Kidney (tissue), 14 donors: ENCODE results near the gene IRF2BP2. TPM values are rescaled to one million over a fixed set of nuclear protein-coding genes. Genes with fewer than 3 reads are reported as not detected.

Source experiments
- DNase-seq, 5 donors: peaks; one replicate each; pipeline ENCODE4 v3.0.0-alpha.2; 2013 to 2020
- FAIRE-seq: peaks from 2 replicates; lab custom pipeline; 2012; peaks lifted over from hg19 to GRCh38; lab: Jason Lieb, UNC
- H3K27ac ChIP-seq, 2 donors: one replicate each; pipeline ENCODE4 v1.7.0; 2013; ENCODE audit warnings: low read depth in 2 of 2, low read length in 2 of 2, inconsistent platforms in 1 of 2
- H3K27me3 ChIP-seq: one replicate; pipeline ENCODE4 v1.7.1; 2013; ENCODE audit warnings: low read length, inconsistent platforms; ENCODE audit not compliant: control insufficient read depth, insufficient read depth
- H3K36me3 ChIP-seq, 3 donors: one replicate each; pipeline versions ENCODE4 v1.7.0 to v1.7.1; 2013; ENCODE audit warnings: low read length in 3 of 3, control low read depth in 1 of 3, inconsistent platforms in 1 of 3; ENCODE audit not compliant: insufficient read depth in 3 of 3, control insufficient read depth in 2 of 3
- H3K4me1 ChIP-seq, 3 donors: one replicate each; pipeline versions ENCODE4 v1.7.0 to v1.7.1; 2013; ENCODE audit warnings: low read length in 3 of 3, inconsistent platforms in 1 of 3, low read depth in 1 of 3; ENCODE audit not compliant: control insufficient read depth in 2 of 3, insufficient read depth in 2 of 3
- H3K4me3 ChIP-seq, 3 donors: one replicate each; pipeline versions ENCODE4 v1.7.0 to v1.8.1; 2013; ENCODE audit warnings: low read length in 3 of 3, control low read depth in 1 of 3, inconsistent platforms in 1 of 3
- H3K9ac ChIP-seq, 3 donors: one replicate each; pipeline versions ENCODE4 v1.7.0 to v1.7.1; 2013; ENCODE audit warnings: low read length in 3 of 3, control low read depth in 1 of 3, inconsistent platforms in 1 of 3
- H3K9me3 ChIP-seq, 3 donors: one replicate each; pipeline versions ENCODE4 v1.7.0 to v1.7.1; 2013; ENCODE audit warnings: low read length in 3 of 3, control low read depth in 1 of 3, inconsistent platforms in 1 of 3; ENCODE audit not compliant: control insufficient read depth in 2 of 3, insufficient read depth in 1 of 3
- intact Hi-C: fragments of 100-400 bp; cut with DNase I; formaldehyde crosslinking; loops from one replicate; pipeline ENCODE4 v1.11.1; 2022
- polyA plus RNA-seq: library from polyadenylated mRNA; stranded (reverse); fragments of 350-450 nt; fragmentation: Illumina TruSeq; extraction: RNeasy Lipid Tissue Mini Kit (QIAGEN cat#74804); gene quantifications from one replicate; pipeline ENCODE4 v1.2.3, GENCODE V29; 2014; ENCODE audit warnings: low read depth, low replicate concordance; ENCODE audit not compliant: insufficient read depth
- total RNA-seq: library from RNA; stranded (reverse); fragmentation: NEBNext Ultra II Directional; extraction: Animal tissue kit (Norgen Biotek cat#: 25700); gene quantifications from one replicate; pipeline ENCODE4 v1.2.1, GENCODE V29; 2021
- TF ChIP-seq, protein P1 (sequence below): IDR thresholded peaks from 3 replicates; pipeline ENCODE4 v1.5.1; 2012; ENCODE audit warnings: mild to moderate bottlenecking, moderate library complexity, borderline replicate concordance; ENCODE audit not compliant: insufficient read depth; ENCODE audit errors: extremely low read depth
- donor health status: control.
- donor health status: control.
- donor health status: control.
- donor health status: control.
- donor health status: control.
- donor health status: DM: yes; HTN: yes; CAD: no.
- donor health status: Normal renal cell carcinoma (clear cell type).

Gene IRF2BP2
- total and polyA plus RNA-seq, 2 donors from 2014 or later: 53.8 to 130 TPM

DNA sequence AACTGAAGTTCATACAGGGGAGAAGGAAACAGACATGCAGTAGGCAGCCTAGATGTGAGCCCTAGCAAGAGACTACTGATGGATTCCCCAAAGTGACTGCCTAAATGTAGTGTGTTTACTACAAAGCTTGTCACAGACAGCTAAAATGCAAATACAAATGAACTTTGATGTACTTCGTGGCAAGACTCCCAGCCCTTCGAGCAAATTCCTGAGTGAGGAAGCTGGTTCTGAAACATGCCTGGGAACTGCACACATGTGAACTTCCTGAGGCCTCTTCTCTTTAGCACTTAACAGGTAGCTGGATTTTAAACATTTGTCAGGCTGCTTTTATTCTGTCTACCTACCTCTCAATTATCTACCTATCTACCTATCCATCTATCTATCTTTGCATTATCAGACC lies 6.7 kb upstream of the IRF2BP2 start:
- Histone ChIP-seq H3K36me3 (no peaks in the 10 kb centered on the region), H3K4me1 (peaks cover 34 to 64% (median 46%) of the 10 kb centered on the region in 3 donors), H3K9me3 (no peaks in the 10 kb centered on the region), H3K27ac (peak overlapping the region; percentile 5 to 11), H3K27me3 (no peaks in the 10 kb centered on the region), H3K4me3 (no peak overlapping the region), H3K9ac (no peak overlapping the region)
- DNase-seq: peak in 1 of 5 donors; percentile 67
- TF ChIP-seq, protein P1, sequence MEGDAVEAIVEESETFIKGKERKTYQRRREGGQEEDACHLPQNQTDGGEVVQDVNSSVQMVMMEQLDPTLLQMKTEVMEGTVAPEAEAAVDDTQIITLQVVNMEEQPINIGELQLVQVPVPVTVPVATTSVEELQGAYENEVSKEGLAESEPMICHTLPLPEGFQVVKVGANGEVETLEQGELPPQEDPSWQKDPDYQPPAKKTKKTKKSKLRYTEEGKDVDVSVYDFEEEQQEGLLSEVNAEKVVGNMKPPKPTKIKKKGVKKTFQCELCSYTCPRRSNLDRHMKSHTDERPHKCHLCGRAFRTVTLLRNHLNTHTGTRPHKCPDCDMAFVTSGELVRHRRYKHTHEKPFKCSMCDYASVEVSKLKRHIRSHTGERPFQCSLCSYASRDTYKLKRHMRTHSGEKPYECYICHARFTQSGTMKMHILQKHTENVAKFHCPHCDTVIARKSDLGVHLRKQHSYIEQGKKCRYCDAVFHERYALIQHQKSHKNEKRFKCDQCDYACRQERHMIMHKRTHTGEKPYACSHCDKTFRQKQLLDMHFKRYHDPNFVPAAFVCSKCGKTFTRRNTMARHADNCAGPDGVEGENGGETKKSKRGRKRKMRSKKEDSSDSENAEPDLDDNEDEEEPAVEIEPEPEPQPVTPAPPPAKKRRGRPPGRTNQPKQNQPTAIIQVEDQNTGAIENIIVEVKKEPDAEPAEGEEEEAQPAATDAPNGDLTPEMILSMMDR: no peak
- FAIRE-seq: no peak
- intact Hi-C loops: loop anchor here (10.0 kb wide), 3 partner anchors 108 to 368 kb away; no protein-coding TSS in a partner anchor

DNA sequence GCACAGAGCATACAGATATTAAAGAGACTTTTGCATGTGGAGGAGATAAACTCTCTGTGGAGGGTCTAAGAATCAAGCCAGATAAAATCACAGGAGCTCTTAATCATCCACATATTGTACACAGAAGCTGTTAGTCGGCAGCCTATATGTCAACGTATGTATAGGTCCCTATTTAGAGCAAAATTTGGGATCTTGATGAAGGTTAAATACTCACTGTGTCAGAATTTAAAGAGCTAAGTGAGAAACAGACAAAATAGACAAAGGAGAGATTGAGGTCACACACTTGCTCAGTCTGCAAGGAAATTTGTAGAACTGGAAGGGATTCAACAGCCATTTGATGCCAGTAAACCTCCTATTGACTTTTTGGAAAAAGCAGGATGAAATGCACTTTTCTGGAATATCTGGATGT lies 4.1 kb upstream of the IRF2BP2 start:
- peak overlapping the region in 1 of 3 donors; percentile 91 for H3K9ac ChIP-seq
- peak overlapping the region; percentile 100 for H3K27ac ChIP-seq
- FAIRE-seq: no peak
- peaks cover 35 to 55% (median 40%) of the 10 kb centered on the region in 3 donors for H3K4me1 ChIP-seq
- no peaks in the 10 kb centered on the region for H3K27me3 ChIP-seq
- intact Hi-C loops: loop anchor here (10.0 kb wide), 3 partner anchors 111 to 371 kb away; no protein-coding TSS in a partner anchor
- DNase-seq: no peak
- H3K4me3 ChIP-seq: no peak overlapping the region
- H3K9me3 ChIP-seq: no peaks in the 10 kb centered on the region
- TF ChIP-seq, protein P1: no peak
- H3K36me3 ChIP-seq: no peaks in the 10 kb centered on the region

DNA sequence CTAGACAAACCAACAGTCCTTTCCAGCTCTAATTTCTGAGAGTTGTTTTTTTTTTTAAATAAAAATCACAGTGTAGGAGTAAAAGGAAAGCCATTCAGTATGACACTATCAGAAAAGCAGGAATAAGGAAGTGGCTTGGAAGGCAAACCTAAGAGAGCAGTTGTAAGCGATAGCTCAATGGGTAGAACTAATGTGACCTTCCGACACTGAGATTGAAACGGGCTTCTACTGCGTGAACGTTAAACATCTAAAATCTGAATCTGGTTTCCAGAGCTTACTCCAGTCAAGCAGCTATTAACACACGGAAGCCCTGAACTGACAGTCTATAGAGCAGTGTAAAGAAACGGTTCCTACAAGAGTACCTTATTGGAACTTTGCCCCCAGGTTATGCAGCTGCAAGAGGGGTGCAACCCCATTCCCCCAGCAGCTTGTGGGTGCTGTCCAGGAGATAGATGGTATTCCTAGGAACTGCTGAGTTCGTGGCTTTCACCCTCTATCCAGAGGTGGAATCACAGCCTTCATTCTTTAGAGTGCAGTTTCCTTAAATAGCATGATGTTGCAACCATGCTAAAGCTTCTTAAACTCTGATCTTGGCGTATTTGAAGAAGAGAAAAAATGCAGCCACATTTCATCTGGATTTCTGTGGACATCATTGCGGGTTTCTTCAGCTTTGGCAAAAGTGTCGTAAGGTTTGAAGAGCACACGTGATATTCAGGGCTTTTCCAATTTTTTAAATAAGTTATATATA lies 3.3 kb upstream of the IRF2BP2 start:
- peak overlapping the region in 2 of 3 donors; percentile 39 to 56 for H3K4me3 ChIP-seq
- peaks cover 30 to 48% (median 35%) of the 10 kb centered on the region in 3 donors for H3K4me1 ChIP-seq
- intact Hi-C loops: loop anchor here (10.0 kb wide), 3 partner anchors 111 to 371 kb away; no protein-coding TSS in a partner anchor
- peak overlapping the region; percentile 100 for H3K27ac ChIP-seq
- H3K27me3 ChIP-seq: no peaks in the 10 kb centered on the region
- no peak for FAIRE-seq
- TF ChIP-seq, protein P1: no peak
- H3K9me3 ChIP-seq: no peaks in the 10 kb centered on the region
- peaks cover 0 to under 1% (median 0%) of the 10 kb centered on the region in 3 donors for H3K36me3 ChIP-seq
- peak overlapping the region; percentile 20 to 91 (median 37) for H3K9ac ChIP-seq
- DNase-seq: peak in 2 of 5 donors; percentile 53 to 57
